Measurements from ENCODE around the gene C1orf232. TPM values are rescaled to one million over a fixed set of nuclear protein-coding genes. Genes with fewer than 3 reads are reported as not detected.

Gene C1orf232
- total and polyA plus RNA-seq, 2 of the 13 experiments (the other 11 are each of a cell fraction or from before 2014, with no cell fraction given): not detected

DNA sequence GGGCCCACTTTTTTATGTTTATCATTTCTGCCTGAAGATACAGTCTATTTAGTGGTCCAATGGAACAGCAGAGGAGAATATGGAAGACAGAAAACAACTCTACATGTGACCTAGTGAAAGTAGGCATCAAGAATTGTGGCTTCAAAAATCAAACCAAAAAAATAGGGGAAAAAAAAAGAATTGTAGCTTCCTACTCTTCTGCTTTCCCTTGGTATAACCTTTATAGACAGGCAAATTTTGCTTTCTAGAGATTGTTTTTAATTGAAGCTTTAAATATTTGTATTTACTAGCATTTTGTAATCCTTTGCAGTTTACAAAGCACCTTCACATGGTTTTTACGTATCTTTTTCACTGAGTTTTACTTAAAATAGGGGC is 42.8 kb downstream of the C1orf232 start:
- H3K4me3 ChIP-seq (replicated peaks in 1 of 3; ENCODE audit: insufficient read depth in 1 of 3, low read depth in 2 of 3, low read length in 3 of 3): no peak overlapping the region
- no peak for FAIRE-seq
- no peak for DNase-seq (ENCODE audit: low spot score)
- H3K27me3 ChIP-seq (ENCODE audit: control insufficient read depth in 1 of 2, insufficient read depth in 2 of 2, low read length in 2 of 2): no peaks in the 10 kb centered on the region; a peak in 1 of 5 replicates
- in situ Hi-C loops (cut with HindIII; ENCODE audit: extremely low pct_ligation_motif_present, low pct_unique_long_range_greater_than_20kb): no loop called here
- H3K79me2 ChIP-seq (ENCODE audit: insufficient read depth, low read length): no peaks in the 10 kb centered on the region
- H3K9me3 ChIP-seq (ENCODE audit: low read length): no peaks in the 10 kb centered on the region
- ATAC-seq: no peak
- POLR2A ChIA-PET: no interaction called here
- H2AFZ ChIP-seq (ENCODE audit: low read length): no peak overlapping the region
- 97% methylated on average over 1 of the region's 1 CpG for WGBS (ENCODE audit: low lambda C conversion rate)
- H3K9ac ChIP-seq (ENCODE audit: insufficient read depth, low read depth, low read length): no peak overlapping the region
- intact Hi-C loops (cut with micrococcal nuclease; ENCODE audit: unreplicated experiment): no loop called here
- BruUV-seq (replicated peaks): no TSS peak
- no peak overlapping the region for H3K4me2 ChIP-seq (ENCODE audit: low read depth, low read length)
- H3K36me3 ChIP-seq (replicated peaks in 1 of 2; ENCODE audit: control insufficient read depth in 1 of 2, insufficient read depth in 2 of 2, low read length in 2 of 2): peaks cover 0 to 2% of the 10 kb centered on the region in 2 experiments; a peak in 4 of 5 replicates
- CTCF ChIA-PET (ENCODE audit: low intra/inter-chr PET ratio, low total read pairs): no interaction called here
- TF ChIP-seq, protein P1, sequence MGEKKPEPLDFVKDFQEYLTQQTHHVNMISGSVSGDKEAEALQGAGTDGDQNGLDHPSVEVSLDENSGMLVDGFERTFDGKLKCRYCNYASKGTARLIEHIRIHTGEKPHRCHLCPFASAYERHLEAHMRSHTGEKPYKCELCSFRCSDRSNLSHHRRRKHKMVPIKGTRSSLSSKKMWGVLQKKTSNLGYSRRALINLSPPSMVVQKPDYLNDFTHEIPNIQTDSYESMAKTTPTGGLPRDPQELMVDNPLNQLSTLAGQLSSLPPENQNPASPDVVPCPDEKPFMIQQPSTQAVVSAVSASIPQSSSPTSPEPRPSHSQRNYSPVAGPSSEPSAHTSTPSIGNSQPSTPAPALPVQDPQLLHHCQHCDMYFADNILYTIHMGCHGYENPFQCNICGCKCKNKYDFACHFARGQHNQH (CRISPR knock-in tag; IDR thresholded peaks at IDR 0.05): no peak
- no peak for TF ChIP-seq MBD4 (IDR thresholded peaks at IDR 0.05; ENCODE audit: borderline replicate concordance, low read length)
- TF ChIP-seq KDM6A (CRISPR knock-in tag; IDR thresholded peaks at IDR 0.05; ENCODE audit: low read depth): no peak
- TF ChIP-seq, protein P2, sequence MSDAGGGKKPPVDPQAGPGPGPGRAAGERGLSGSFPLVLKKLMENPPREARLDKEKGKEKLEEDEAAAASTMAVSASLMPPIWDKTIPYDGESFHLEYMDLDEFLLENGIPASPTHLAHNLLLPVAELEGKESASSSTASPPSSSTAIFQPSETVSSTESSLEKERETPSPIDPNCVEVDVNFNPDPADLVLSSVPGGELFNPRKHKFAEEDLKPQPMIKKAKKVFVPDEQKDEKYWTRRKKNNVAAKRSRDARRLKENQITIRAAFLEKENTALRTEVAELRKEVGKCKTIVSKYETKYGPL (CRISPR knock-in tag; IDR thresholded peaks at IDR 0.05): no peak
- no peak for TF ChIP-seq ZKSCAN8 (CRISPR knock-in tag; IDR thresholded peaks at IDR 0.05; ENCODE audit: borderline replicate concordance)
- TF ChIP-seq, protein P3, sequence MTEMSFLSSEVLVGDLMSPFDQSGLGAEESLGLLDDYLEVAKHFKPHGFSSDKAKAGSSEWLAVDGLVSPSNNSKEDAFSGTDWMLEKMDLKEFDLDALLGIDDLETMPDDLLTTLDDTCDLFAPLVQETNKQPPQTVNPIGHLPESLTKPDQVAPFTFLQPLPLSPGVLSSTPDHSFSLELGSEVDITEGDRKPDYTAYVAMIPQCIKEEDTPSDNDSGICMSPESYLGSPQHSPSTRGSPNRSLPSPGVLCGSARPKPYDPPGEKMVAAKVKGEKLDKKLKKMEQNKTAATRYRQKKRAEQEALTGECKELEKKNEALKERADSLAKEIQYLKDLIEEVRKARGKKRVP (CRISPR knock-in tag; IDR thresholded peaks at IDR 0.05): no peak
- TF ChIP-seq ZFP82 (CRISPR knock-in tag; IDR thresholded peaks at IDR 0.05; ENCODE audit: borderline replicate concordance): no peak
- no peak for TF ChIP-seq ZNF552 (CRISPR knock-in tag; IDR thresholded peaks at IDR 0.05; ENCODE audit: borderline replicate concordance)
- TF ChIP-seq ZNF546 (CRISPR knock-in tag; conservative IDR thresholded peaks at IDR 0.05): no peak
- H4K20me1 ChIP-seq (ENCODE audit: insufficient read depth, low read length): no peaks in the 10 kb centered on the region
- no peak overlapping the region for H3K27ac ChIP-seq (ENCODE audit: extremely low read length, insufficient read depth, low read length)
- H3K4me1 ChIP-seq (ENCODE audit: insufficient read depth, low read length): peaks cover 9% of the 10 kb centered on the region; the same call in 1 of the 2 replicates

Measured in HepG2 (cell line).